HTERT RPE-1 (cell line): ENCODE data around the gene LRRC59.

Source experiments
- in situ Hi-C: fragments of 300-500 bp; cut with MboI; formaldehyde crosslinking; loops from 4 replicates; pipeline ENCODE4 v1.14.3; 2020; ENCODE audit warnings: low sequenced_read_pairs

Gene LRRC59

GRCh38 chr17:50388728-50389127 lies 8.6 kb downstream of the LRRC59 start:
- in situ Hi-C loops: no loop called here

- in situ Hi-C loops: no loop called here
Measured at GRCh38 chr17:50386510-50386909, 10.8 kb downstream of the LRRC59 start.

- in situ Hi-C loops: no loop called here
Measured at GRCh38 chr17:50382931-50383330, 14.4 kb downstream of the LRRC59 start.

GRCh38 chr17:50381920-50382319 lies 15.4 kb downstream of the LRRC59 start:
- in situ Hi-C loops: no loop called here

- in situ Hi-C loops: no loop called here
Measured at GRCh38 chr17:50381260-50381815, 16.0 kb downstream of the LRRC59 start.

GRCh38 chr17:50380369-50381259 lies 16.7 kb downstream of the LRRC59 start:
- in situ Hi-C loops: no loop called here

GRCh38 chr17:50379351-50380132 lies 17.8 kb downstream of the LRRC59 start:
- in situ Hi-C loops: no loop called here

- in situ Hi-C loops: no loop called here
Measured at GRCh38 chr17:50375858-50376538, 21.3 kb downstream of the LRRC59 start.

- in situ Hi-C loops: no loop called here
Measured at GRCh38 chr17:50373705-50374104, 23.6 kb downstream of the LRRC59 start.

GRCh38 chr17:50372758-50373556 lies 24.4 kb downstream of the LRRC59 start, which contains the start of the genes EME1 and MRPL27:
Gene EME1 (plus strand): TSS chr17:50373229. CDS start chr17:50375209, 1,980 bp downstream.
Gene MRPL27 (minus strand): TSS chr17:50373184. CDS start chr17:50373170, 14 bp downstream.
- in situ Hi-C loops: no loop called here

- in situ Hi-C loops: no loop called here
Measured at GRCh38 chr17:50372222-50372757, 25.0 kb downstream of the LRRC59 start.

- in situ Hi-C loops: no loop called here
Measured at GRCh38 chr17:50371526-50371925, 25.8 kb downstream of the LRRC59 start.

- in situ Hi-C loops: no loop called here
Measured at GRCh38 chr17:50370052-50370451, 27.3 kb downstream of the LRRC59 start.

GRCh38 chr17:50367401-50367800 lies 29.9 kb downstream of the LRRC59 start:
- in situ Hi-C loops: no loop called here

- in situ Hi-C loops: no loop called here
Measured at GRCh38 chr17:50365649-50366393, 31.5 kb downstream of the LRRC59 start.

GRCh38 chr17:50365165-50365564 lies 32.2 kb downstream of the LRRC59 start:
- in situ Hi-C loops: no loop called here

GRCh38 chr17:50364715-50365114 lies 32.6 kb downstream of the LRRC59 start:
- in situ Hi-C loops: no loop called here

GRCh38 chr17:50364061-50364458 lies 33.3 kb downstream of the LRRC59 start:
- in situ Hi-C loops: no loop called here
